Testis (tissue), 2 donors: Measurements from ENCODE around the gene DNAJC13.
"Not testable (repeated sequence)": the region's sequence is repeated elsewhere in the genome, so short reads cannot be mapped to it uniquely, and the experiment has no call there.

Experiments used
- CTCF ChIP-seq, 3 experiments: fragments of 450-650 bp in 2 of 3; fragments of 200-600 bp in 1 of 3; sonication (generic) in 1 of 3; IDR thresholded peaks; one replicate each; pipeline ENCODE4 v1.5.1; 2016 to 2019; ENCODE audit warnings: antibody characterized with exemption in 3 of 3, mild to moderate bottlenecking in 2 of 3, moderate library complexity in 1 of 3
- POLR2A ChIP-seq: fragments of 450-650 bp; IDR thresholded peaks from one replicate; pipeline ENCODE4 v1.6.1; 2017; ENCODE audit warnings: antibody characterized with exemption, mild to moderate bottlenecking, moderate library complexity

- not testable (repeated sequence) for TF ChIP-seq CTCF (IDR thresholded peaks at IDR 0.05); POLR2A
Measured at GRCh38 chr3:132376945-132377354, 40.4 kb upstream of the DNAJC13 start.
